ENCODE data around the gene MCRS1. TPM values are rescaled to one million over a fixed set of nuclear protein-coding genes. Genes with fewer than 3 reads are reported as not detected.

MCRS1 gene
- total RNA-seq, 1 experiment from 2014 or later: 124 TPM

GRCh38 chr12:49587174-49587908, 19.4 kb upstream of the MCRS1 start:
- peak; percentile 50 for DNase-seq
- H3K36me3 ChIP-seq (replicated peaks; ENCODE audit: control insufficient read depth, insufficient read depth, low read length): peaks cover 2% of the 10 kb centered on the region; the same call in 1 of the 2 replicates
- no peaks in the 10 kb centered on the region for H3K27me3 ChIP-seq (ENCODE audit: control insufficient read depth, insufficient read depth, low read length)
- H3K4me3 ChIP-seq (ENCODE audit: insufficient read depth, low read depth, low read length): no peak overlapping the region

- H3K36me3 ChIP-seq (replicated peaks; ENCODE audit: control insufficient read depth, insufficient read depth, low read length): peaks cover 2% of the 10 kb centered on the region
- H3K4me3 ChIP-seq (ENCODE audit: insufficient read depth, low read depth, low read length): no peak overlapping the region
- no peaks in the 10 kb centered on the region for H3K27me3 ChIP-seq (ENCODE audit: control insufficient read depth, insufficient read depth, low read length)
- peak; percentile 20 for DNase-seq
Measured at GRCh38 chr12:49585477-49586459, 17.8 kb upstream of the MCRS1 start.

GRCh38 chr12:49584591-49584990, 16.6 kb upstream of the MCRS1 start:
- Histone ChIP-seq H3K27me3 (ENCODE audit: control insufficient read depth, insufficient read depth, low read length) (no peaks in the 10 kb centered on the region), H3K4me3 (ENCODE audit: insufficient read depth, low read depth, low read length) (no peak overlapping the region), H3K36me3 (replicated peaks; ENCODE audit: control insufficient read depth, insufficient read depth, low read length) (peaks cover 2% of the 10 kb centered on the region)
- DNase-seq: no peak

GRCh38 chr12:49583366-49584094, 15.6 kb upstream of the MCRS1 start:
- DNase-seq: no peak

GRCh38 chr12:49582850-49583249, 14.9 kb upstream of the MCRS1 start:
- Histone ChIP-seq H3K27me3 (ENCODE audit: control insufficient read depth, insufficient read depth, low read length) (no peaks in the 10 kb centered on the region), H3K4me3 (ENCODE audit: insufficient read depth, low read depth, low read length) (no peak overlapping the region), H3K36me3 (replicated peaks; ENCODE audit: control insufficient read depth, insufficient read depth, low read length) (peaks cover 2% of the 10 kb centered on the region)
- DNase-seq: no peak

More at GRCh38 chr12:49583366-49584094, 15.6 kb upstream of the MCRS1 start:
- Histone ChIP-seq H3K4me3 (ENCODE audit: insufficient read depth, low read depth, low read length) (no peak overlapping the region), H3K36me3 (replicated peaks; ENCODE audit: control insufficient read depth, insufficient read depth, low read length) (peaks cover 2% of the 10 kb centered on the region), H3K27me3 (ENCODE audit: control insufficient read depth, insufficient read depth, low read length) (no peaks in the 10 kb centered on the region)

- H3K36me3 ChIP-seq (replicated peaks; ENCODE audit: control insufficient read depth, insufficient read depth, low read length): peaks cover 2% of the 10 kb centered on the region
- no peaks in the 10 kb centered on the region for H3K27me3 ChIP-seq (ENCODE audit: control insufficient read depth, insufficient read depth, low read length)
- no peak overlapping the region for H3K4me3 ChIP-seq (ENCODE audit: insufficient read depth, low read depth, low read length)
- no peak for DNase-seq
Measured at GRCh38 chr12:49582201-49582600, 14.3 kb upstream of the MCRS1 start.

GRCh38 chr12:49580572-49581535, 12.9 kb upstream of the MCRS1 start:
- Histone ChIP-seq H3K27me3 (ENCODE audit: control insufficient read depth, insufficient read depth, low read length) (no peaks in the 10 kb centered on the region), H3K4me3 (ENCODE audit: insufficient read depth, low read depth, low read length) (no peak overlapping the region), H3K36me3 (replicated peaks; ENCODE audit: control insufficient read depth, insufficient read depth, low read length) (peaks cover 2% of the 10 kb centered on the region)
- peak; percentile 94 for DNase-seq

GRCh38 chr12:49578471-49579112, 10.7 kb upstream of the MCRS1 start:
- Histone ChIP-seq H3K4me3 (ENCODE audit: insufficient read depth, low read depth, low read length) (no peak overlapping the region), H3K36me3 (replicated peaks; ENCODE audit: control insufficient read depth, insufficient read depth, low read length) (no peaks in the 10 kb centered on the region; the same call in none of the 2 replicates), H3K27me3 (ENCODE audit: control insufficient read depth, insufficient read depth, low read length) (no peaks in the 10 kb centered on the region)
- no peak for DNase-seq

- no peak for DNase-seq
- H3K36me3 ChIP-seq (replicated peaks; ENCODE audit: control insufficient read depth, insufficient read depth, low read length): no peaks in the 10 kb centered on the region; the same call in 1 of the 2 replicates
- H3K27me3 ChIP-seq (ENCODE audit: control insufficient read depth, insufficient read depth, low read length): no peaks in the 10 kb centered on the region
- H3K4me3 ChIP-seq (ENCODE audit: insufficient read depth, low read depth, low read length): no peak overlapping the region
Measured at GRCh38 chr12:49577589-49578315, 9.8 kb upstream of the MCRS1 start.

- H3K4me3 ChIP-seq (ENCODE audit: insufficient read depth, low read depth, low read length): peak overlapping the region; percentile 71
- H3K27me3 ChIP-seq (ENCODE audit: control insufficient read depth, insufficient read depth, low read length): no peaks in the 10 kb centered on the region
- DNase-seq: peak; percentile 45
Measured at GRCh38 chr12:49568442-49569162, 660 bp upstream of the MCRS1 start.

GRCh38 chr12:49567302-49567610, 686 bp downstream of the MCRS1 start:
- no peak for DNase-seq
- peaks cover 28% of the 10 kb centered on the region for H3K36me3 ChIP-seq (replicated peaks; ENCODE audit: control insufficient read depth, insufficient read depth, low read length)
- H3K4me3 ChIP-seq (ENCODE audit: insufficient read depth, low read depth, low read length): peak overlapping the region; percentile 71
- no peaks in the 10 kb centered on the region for H3K27me3 ChIP-seq (ENCODE audit: control insufficient read depth, insufficient read depth, low read length)

More at GRCh38 chr12:49568442-49569162, 660 bp upstream of the MCRS1 start:
- peaks cover 16% of the 10 kb centered on the region for H3K36me3 ChIP-seq (replicated peaks; ENCODE audit: control insufficient read depth, insufficient read depth, low read length)

- no peak for DNase-seq
- H3K36me3 ChIP-seq (replicated peaks; ENCODE audit: control insufficient read depth, insufficient read depth, low read length): peaks cover 30% of the 10 kb centered on the region
- no peaks in the 10 kb centered on the region for H3K27me3 ChIP-seq (ENCODE audit: control insufficient read depth, insufficient read depth, low read length)
- no peak overlapping the region for H3K4me3 ChIP-seq (ENCODE audit: insufficient read depth, low read depth, low read length)
Measured at GRCh38 chr12:49566361-49566760, 1.6 kb downstream of the MCRS1 start.
